Thyroid gland (tissue), 4 donors: ENCODE measurements around the gene HSD17B1.

ENCODE experiments used
- CTCF ChIP-seq, 6 experiments: fragments of 200-600 bp in 3 of 6; fragments of 450-650 bp in 3 of 6; sonication (generic) in 3 of 6; IDR thresholded peaks; one replicate each; pipeline ENCODE4 v1.5.1; 2016 to 2019; ENCODE audit warnings: antibody characterized with exemption in 6 of 6, mild to moderate bottlenecking in 2 of 6, inconsistent platforms in 1 of 6, moderate library complexity in 1 of 6
- POLR2A ChIP-seq, 2 donors: fragments of 450-650 bp; IDR thresholded peaks; one replicate each; pipeline ENCODE4 v1.6.1; 2017; ENCODE audit warnings: antibody characterized with exemption in 2 of 2, mild to moderate bottlenecking in 2 of 2, moderate library complexity in 1 of 2

- TF ChIP-seq POLR2A (IDR thresholded peaks at IDR 0.05) (peak in 1 of 2 donors; percentile 38), CTCF (IDR thresholded peaks at IDR 0.05) (peak in 2 of 6 experiments; percentile 7 to 9)
These were observed 16.2 kb upstream of the HSD17B1 start for GRCh38 chr17:42536372-42537155.
